GM18858 (cell line): ENCODE data around the gene ASPG.

Experiments
- ATAC-seq: cut with Tn5 transposase; IDR thresholded peaks from one replicate; pipeline ENCODE4 v1.9.1; 2021; ENCODE audit not compliant: unreplicated experiment

The ASPG gene

DNA sequence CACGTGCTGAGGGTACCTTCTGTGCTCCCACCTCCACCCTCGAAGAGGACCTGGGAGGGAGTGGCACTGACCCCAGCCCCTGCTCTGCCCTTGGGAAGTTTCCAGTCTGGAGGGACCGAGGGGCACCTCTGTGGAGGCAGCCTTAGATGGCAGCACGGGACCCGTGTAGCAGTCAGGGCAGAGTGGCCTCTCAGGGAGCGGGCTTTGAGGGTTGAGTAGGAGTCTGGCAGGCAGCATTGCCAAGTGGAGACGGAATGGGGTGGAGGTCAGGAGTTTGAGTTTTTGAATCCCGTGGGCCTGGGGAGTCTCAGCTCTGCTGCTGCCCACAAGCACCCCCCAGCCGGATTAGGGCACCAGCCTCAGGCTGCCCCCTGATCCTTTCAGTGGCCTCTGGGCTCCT, 74.5 kb downstream of the ASPG start:
- ATAC-seq = no peak

DNA sequence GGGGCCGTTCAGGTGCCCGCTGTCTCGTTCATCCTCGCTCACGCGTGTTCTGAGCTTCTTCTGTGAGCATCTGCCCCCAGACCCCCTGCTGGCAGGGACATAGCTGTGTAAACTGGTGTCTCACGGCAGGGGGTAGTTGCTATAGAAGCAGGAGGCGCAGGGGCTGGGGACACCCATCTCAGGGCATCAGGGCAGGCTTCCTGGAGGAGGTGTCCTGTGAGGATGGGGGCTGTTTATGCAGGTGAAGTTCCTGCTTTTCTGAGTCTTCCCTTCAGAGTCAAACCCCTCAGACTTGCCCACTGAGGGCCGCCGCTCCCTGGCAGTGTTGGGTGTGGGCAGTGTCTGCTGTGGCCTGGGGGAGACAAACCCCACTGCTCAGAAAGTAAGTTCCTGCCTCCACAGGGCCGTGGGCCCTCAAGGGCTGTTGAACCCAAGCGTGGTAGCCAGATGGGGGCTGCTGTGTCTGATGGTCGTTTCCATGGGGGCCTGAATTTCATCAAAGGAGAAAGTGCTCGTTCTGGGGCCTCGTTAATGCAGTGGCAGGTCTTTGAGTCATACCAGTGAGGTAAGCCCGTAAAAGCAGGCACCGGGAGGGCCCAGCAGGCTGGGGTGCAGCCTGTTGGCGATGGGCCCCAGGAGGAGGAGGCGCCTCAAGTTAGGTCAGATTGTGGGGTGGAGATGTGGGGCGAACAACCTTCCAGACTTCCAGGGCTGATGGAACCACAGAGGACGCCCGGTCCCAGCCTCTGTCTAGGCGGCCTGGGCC, 76.3 kb downstream of the ASPG start:
- ATAC-seq = no peak

DNA sequence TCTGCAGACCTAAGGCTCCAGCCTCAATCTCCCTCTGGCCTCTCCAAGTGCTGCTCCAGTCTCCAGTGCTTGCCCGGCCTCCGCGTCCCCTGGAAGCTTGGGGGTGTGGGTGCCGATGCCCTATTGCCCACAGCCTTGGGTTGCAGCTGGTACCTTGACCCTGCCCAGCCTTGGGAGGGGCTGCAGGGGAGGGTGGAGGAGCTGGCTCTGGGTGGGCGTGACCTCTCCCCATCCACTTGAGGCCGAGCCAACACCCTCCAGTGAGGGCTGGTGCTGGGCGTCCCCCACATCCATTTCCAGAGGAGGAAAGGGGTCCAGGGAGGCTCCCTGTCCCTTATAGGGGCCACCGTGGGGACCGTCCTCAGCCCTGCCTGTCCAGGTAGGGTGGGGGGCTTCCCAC, 77.0 kb downstream of the ASPG start:
- ATAC-seq = no peak

DNA sequence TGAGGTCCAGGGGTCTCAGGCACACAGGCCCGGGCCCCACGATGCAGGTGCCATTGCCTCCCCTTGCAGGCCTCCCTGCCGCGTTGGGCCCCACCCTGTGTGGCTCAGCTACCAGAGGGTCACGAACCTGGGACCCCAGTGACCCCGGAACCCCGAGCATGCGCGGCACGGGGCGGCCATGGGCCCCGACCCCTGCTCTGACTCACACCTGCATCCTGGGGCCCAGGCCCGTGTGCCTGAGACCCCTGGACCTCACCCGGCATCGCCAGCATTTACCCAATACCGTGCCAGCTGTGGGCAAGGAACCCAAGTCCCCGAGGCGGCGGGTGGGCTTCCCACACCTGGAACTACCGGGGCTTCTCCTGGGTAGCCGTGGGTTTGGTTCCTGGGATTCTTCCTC, 78.0 kb downstream of the ASPG start:
- no peak for ATAC-seq

DNA sequence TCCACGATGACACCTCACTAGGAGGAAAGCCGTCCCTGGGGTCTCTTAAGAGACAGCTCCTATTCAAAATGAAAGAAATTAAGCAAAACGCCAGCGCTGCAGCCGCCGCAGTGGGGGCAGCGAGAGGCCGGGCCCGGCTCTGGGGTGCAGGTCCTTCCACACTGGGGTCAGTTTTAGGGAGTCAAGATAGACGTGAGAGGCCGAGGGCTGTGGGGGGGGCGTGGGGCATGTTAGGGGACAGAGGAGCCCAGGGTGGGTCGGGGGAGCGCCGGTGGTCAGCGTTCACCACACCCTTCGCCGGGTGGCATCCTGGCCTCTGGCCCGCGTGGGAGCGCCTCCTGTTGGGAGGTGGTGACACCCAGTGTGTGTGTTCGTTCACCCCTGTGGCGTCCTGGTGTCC, 78.5 kb downstream of the ASPG start:
- ATAC-seq = no peak

DNA sequence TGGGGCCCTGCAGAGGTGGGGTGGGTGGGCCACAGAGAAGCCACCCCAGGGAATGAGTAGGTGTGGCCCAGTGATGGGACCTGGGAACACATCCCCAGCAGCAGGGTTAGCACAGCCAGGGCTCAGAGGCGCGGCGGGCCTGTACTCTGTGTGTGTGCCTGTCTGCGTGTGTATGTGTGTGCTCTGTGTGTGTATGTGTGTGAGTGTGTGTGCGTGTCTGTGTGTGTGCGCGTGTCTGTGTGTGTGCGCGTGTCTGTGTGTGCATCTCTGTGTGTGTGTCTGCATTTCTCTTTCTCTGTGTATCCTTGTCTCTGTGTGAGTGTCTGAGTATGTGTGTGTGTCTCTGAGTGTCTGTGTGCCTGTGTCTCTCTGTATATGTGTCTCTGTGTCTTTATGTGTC, 79.0 kb downstream of the ASPG start:
- ATAC-seq = no peak
